OCI-LY1 (cell line): ENCODE data around the gene HMX1.

Experiments used
- H2AFZ ChIP-seq: fragments of 200-600 bp; sonication (generic), shearing (Covaris generic); 2 replicates; pipeline ENCODE4 v1.6.0; 2014; ENCODE audit warnings: antibody characterized with exemption, mild to moderate bottlenecking, low read length
- H3F3A ChIP-seq: fragments of 200-600 bp; sonication (generic), shearing (Covaris generic); 2 replicates; pipeline ENCODE4 v1.6.0; 2014; ENCODE audit warnings: mild to moderate bottlenecking, antibody characterized with exemption, low read length, moderate library complexity; ENCODE audit not compliant: insufficient read depth
- H3K27ac ChIP-seq: fragments of 200-600 bp; sonication (generic); 2 replicates; pipeline ENCODE4 v1.5.1; 2014; ENCODE audit warnings: low read length, mixed run types, mild to moderate bottlenecking, low read depth; ENCODE audit not compliant: poor library complexity, severe bottlenecking
- H3K27me3 ChIP-seq: fragments of 200-600 bp; sonication (generic); 2 replicates; pipeline ENCODE4 v1.6.0; 2014; ENCODE audit warnings: antibody characterized with exemption, mild to moderate bottlenecking, low read length, moderate library complexity; ENCODE audit not compliant: insufficient read depth
- H3K36me3 ChIP-seq: fragments of 200-600 bp; sonication (generic); 2 replicates; pipeline ENCODE4 v1.6.1; 2014; ENCODE audit warnings: mild to moderate bottlenecking, antibody characterized with exemption, low read length, moderate library complexity, mixed read lengths; ENCODE audit not compliant: insufficient read depth
- H3K4me1 ChIP-seq: fragments of 200-600 bp; sonication (generic); 2 replicates; pipeline ENCODE4 v1.5.1; 2014; ENCODE audit warnings: mild to moderate bottlenecking, low read length, moderate library complexity; ENCODE audit not compliant: insufficient read depth, severe bottlenecking
- H3K4me2 ChIP-seq: fragments of 200-600 bp; sonication (generic), shearing (Covaris generic); 2 replicates; pipeline ENCODE4 v1.6.1; 2014; ENCODE audit warnings: low read length
- H3K4me3 ChIP-seq: fragments of 200-600 bp; sonication (generic); 2 replicates; pipeline ENCODE4 v1.5.1; 2014; ENCODE audit warnings: low read length, low read depth, mild to moderate bottlenecking, mixed read lengths; ENCODE audit not compliant: poor library complexity, severe bottlenecking
- H3K79me2 ChIP-seq: fragments of 200-600 bp; shearing (Covaris generic); 2 replicates; pipeline ENCODE4 v1.6.1; 2016; ENCODE audit warnings: mixed run types, low read length, mixed read lengths; ENCODE audit not compliant: insufficient read depth
- H3K9ac ChIP-seq: fragments of 200-600 bp; sonication (generic), shearing (Covaris generic); 2 replicates; pipeline ENCODE4 v1.6.1; 2014; ENCODE audit warnings: mild to moderate bottlenecking, low read length, mixed read lengths
- H3K9me2 ChIP-seq: fragments of 200-600 bp; sonication (generic), shearing (Covaris generic); 2 replicates; pipeline ENCODE4 v1.6.1; 2014; ENCODE audit warnings: low read depth, mild to moderate bottlenecking, low read length, mixed read lengths
- H3K9me3 ChIP-seq: fragments of 200-600 bp; shearing (Covaris generic); 2 replicates; pipeline ENCODE4 v1.6.1; 2014; ENCODE audit warnings: low read length, mixed read lengths
- H4K20me1 ChIP-seq: fragments of 200-600 bp; sonication (generic), shearing (Covaris generic); 2 replicates; pipeline ENCODE4 v1.6.0; 2016; ENCODE audit warnings: mild to moderate bottlenecking, low read length; ENCODE audit not compliant: insufficient read depth
- EZH2 ChIP-seq: fragments of 200-600 bp; sonication (generic), shearing (Covaris generic); IDR thresholded peaks from 2 replicates; pipeline ENCODE4 v1.8.0; 2017; ENCODE audit warnings: borderline replicate concordance, mixed run types, mild to moderate bottlenecking, antibody characterized with exemption, low read length, moderate library complexity, mixed read lengths
- TF ChIP-seq, protein P1 (sequence below): fragments of 200-600 bp; sonication (generic), shearing (Covaris generic); IDR thresholded peaks from 2 replicates; pipeline ENCODE4 v1.5.1; 2017; ENCODE audit warnings: mild to moderate bottlenecking, antibody characterized with exemption, low read length, moderate library complexity, mixed read lengths

The HMX1 gene

DNA sequence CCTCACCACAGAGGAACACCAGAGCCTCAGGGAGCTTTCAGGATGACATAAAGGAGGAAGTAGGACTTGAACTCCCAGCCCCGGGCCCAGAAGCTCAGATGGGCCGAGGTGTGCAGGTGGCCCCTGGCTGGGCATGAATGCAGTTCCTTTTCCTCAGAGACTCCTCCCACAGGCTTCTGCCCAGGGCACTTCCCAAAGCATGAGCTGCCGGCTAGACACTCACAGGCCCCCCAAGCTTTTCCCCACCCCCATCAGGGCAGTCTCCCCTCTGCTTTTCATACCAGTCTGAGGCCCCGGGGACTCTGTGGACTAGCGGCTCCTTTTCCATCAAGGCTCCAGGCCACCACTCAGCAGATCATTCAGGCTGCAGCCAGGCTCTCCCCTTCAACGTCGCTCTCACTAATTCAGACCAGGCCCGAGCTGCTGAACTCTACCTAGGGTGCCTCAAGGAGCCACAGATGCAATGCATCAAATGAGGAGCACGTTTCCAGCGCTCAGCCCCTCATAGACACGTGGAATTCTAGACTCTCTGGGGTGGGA, 36.9 kb downstream of the HMX1 start:
- H3K9me3 ChIP-seq, result no peaks in the 10 kb centered on the region
- no peaks in the 10 kb centered on the region for H3F3A ChIP-seq
- H3K4me3 ChIP-seq, result no peak overlapping the region
- H3K4me2 ChIP-seq, result no peak overlapping the region
- no peaks in the 10 kb centered on the region for H3K79me2 ChIP-seq
- TF ChIP-seq, protein P1, sequence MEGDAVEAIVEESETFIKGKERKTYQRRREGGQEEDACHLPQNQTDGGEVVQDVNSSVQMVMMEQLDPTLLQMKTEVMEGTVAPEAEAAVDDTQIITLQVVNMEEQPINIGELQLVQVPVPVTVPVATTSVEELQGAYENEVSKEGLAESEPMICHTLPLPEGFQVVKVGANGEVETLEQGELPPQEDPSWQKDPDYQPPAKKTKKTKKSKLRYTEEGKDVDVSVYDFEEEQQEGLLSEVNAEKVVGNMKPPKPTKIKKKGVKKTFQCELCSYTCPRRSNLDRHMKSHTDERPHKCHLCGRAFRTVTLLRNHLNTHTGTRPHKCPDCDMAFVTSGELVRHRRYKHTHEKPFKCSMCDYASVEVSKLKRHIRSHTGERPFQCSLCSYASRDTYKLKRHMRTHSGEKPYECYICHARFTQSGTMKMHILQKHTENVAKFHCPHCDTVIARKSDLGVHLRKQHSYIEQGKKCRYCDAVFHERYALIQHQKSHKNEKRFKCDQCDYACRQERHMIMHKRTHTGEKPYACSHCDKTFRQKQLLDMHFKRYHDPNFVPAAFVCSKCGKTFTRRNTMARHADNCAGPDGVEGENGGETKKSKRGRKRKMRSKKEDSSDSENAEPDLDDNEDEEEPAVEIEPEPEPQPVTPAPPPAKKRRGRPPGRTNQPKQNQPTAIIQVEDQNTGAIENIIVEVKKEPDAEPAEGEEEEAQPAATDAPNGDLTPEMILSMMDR, result no peak
- TF ChIP-seq EZH2, result no peak
- no peaks in the 10 kb centered on the region for H3K9me2 ChIP-seq
- H4K20me1 ChIP-seq, result no peaks in the 10 kb centered on the region
- no peaks in the 10 kb centered on the region for H3K4me1 ChIP-seq
- no peaks in the 10 kb centered on the region for H3K36me3 ChIP-seq
- H3K9ac ChIP-seq, result no peak overlapping the region
- no peak overlapping the region for H3K27ac ChIP-seq
- H2AFZ ChIP-seq, result no peak overlapping the region
- H3K27me3 ChIP-seq, result no peaks in the 10 kb centered on the region

DNA sequence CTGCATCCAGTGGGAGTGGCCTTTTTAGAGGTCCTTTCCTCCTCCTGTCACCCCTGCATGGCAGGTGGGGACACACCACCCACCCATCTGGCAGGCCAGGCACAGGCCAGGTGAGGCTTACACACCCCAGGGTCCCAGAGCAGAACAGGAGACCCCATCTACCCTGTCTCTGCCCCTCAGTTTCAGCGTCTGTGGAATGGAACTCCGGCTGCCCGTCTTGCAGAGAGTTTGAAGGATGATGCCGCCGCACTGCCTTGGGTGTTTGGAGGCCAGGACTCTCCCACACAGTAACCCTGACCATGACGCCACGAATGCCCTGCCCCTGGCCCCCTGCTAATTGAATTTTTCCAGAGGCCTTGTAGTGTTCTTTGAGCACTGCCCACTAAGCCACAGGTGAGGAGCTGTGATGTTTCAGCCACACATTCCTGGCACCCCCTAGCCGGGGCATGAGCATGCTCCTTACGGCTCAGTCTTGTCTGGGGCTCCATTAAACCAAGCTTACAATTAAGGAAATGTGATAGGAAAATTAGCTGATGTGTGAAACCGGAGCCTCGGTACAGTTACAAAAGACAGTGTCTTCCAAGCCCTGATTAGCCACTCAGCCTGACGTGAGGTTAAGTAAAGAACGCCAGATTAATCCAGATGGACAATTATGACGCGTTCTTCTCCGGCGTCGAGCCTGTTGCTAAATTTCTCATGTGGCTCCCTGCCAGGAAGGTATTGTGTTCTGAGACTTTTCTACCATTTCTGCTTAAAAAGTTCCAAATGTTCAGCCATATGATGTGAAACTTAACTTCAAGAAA, 39.3 kb downstream of the HMX1 start:
- H3K9me2 ChIP-seq, result no peaks in the 10 kb centered on the region
- no peaks in the 10 kb centered on the region for H3K27me3 ChIP-seq
- no peak overlapping the region for H3K4me2 ChIP-seq
- no peaks in the 10 kb centered on the region for H3K36me3 ChIP-seq
- H2AFZ ChIP-seq, result no peak overlapping the region
- no peak overlapping the region for H3K9ac ChIP-seq
- no peak for TF ChIP-seq EZH2
- TF ChIP-seq, protein P1, result no peak
- no peaks in the 10 kb centered on the region for H4K20me1 ChIP-seq
- H3K4me3 ChIP-seq, result no peak overlapping the region
- no peak overlapping the region for H3K27ac ChIP-seq
- no peaks in the 10 kb centered on the region for H3K4me1 ChIP-seq
- no peaks in the 10 kb centered on the region for H3F3A ChIP-seq
- no peaks in the 10 kb centered on the region for H3K79me2 ChIP-seq
- no peaks in the 10 kb centered on the region for H3K9me3 ChIP-seq

DNA sequence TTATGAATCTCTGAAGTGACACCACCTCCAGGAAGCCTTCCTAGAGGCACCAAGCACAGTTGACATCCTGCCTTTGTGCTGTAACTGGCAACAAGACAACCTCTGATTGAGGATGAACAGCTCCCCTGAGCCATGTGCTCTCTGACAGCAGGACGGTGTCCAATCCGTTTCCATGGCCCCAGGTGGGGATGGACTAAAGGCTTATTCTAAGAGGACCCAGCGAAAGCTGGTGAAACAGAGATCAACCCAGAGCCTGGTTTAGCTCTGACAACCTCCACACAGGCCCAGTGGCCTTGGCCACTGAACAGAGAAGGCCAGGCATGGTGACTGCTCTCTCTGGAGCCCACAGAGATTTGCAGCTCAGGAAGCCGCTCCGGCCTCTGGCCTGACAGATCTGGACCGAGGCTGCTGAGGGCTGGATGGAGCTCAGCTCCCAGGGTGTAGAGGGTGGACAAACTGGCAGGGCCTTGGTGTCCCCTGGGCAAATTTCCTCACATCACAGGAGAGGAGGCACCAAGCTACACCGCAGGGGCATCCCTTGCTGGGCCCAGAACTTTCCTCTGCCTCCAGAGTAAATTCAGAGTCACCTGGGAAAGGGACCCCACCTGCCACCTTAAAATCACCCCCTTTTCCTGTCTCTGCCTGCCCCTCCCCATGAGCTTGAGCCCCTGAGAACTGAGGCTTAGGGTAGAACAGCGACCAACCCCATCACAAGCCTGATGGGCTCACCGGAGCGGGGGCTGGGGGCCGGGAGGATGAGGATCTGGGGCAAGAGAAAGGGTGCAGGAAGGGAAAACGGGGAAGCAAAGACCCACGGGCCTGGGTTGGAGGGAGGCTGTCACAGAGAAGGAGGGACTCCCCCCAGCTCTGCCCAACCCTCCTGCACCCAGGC, 40.2 kb downstream of the HMX1 start:
- Histone ChIP-seq H4K20me1 (no peaks in the 10 kb centered on the region), H3K4me2 (no peak overlapping the region), H3K9me3 (no peaks in the 10 kb centered on the region), H3K79me2 (no peaks in the 10 kb centered on the region), H3K4me1 (no peaks in the 10 kb centered on the region), H3K27ac (no peak overlapping the region), H2AFZ (no peak overlapping the region), H3K27me3 (no peaks in the 10 kb centered on the region), H3K36me3 (no peaks in the 10 kb centered on the region), H3K4me3 (no peak overlapping the region), H3K9ac (no peak overlapping the region), H3K9me2 (no peaks in the 10 kb centered on the region), H3F3A (no peaks in the 10 kb centered on the region)
- TF ChIP-seq EZH2, result no peak
- TF ChIP-seq, protein P1, result no peak
